GM12873 (cell line): Measurements from ENCODE around the gene ATRNL1.

Experiments used
- TF ChIP-seq, protein P1 (sequence below): IDR thresholded peaks from 2 replicates; pipeline ENCODE4 v1.5.1; 2012; ENCODE audit warnings: low read depth, mild to moderate bottlenecking, moderate library complexity, low read length, control low read depth; ENCODE audit not compliant: insufficient read depth; ENCODE audit errors: missing control alignments

The ATRNL1 gene

DNA sequence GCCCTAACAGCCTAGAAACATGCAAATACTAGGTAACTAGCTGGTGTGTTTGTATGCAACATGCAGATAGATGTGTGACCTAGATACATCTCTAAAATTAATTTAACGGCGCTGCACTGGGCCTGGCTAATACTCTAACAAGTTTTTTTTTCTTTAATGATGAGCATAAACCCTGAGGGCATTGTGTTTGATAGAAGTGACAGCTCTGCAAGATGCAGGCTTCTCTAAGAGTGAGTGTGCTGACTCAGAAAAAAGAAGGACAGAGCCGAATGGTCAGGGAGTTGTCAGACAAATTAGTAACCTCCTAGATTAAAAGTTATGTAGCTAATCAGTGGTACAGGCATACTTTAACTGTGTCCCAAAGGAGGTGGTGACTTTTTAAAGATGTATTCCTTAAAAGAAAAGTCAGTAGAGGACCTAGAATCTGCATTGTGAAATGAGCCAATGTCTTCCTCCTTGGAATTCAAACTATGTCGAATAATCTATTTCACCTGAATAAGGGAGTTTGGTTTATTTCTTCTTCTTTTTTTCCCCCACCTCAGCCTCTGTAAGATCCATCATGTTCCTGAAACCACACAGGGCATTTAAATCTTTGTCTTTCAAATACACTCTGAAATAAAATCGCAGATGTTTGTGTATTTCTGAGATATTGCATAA lies 864.7 kb downstream of the ATRNL1 start:
- TF ChIP-seq, protein P1, sequence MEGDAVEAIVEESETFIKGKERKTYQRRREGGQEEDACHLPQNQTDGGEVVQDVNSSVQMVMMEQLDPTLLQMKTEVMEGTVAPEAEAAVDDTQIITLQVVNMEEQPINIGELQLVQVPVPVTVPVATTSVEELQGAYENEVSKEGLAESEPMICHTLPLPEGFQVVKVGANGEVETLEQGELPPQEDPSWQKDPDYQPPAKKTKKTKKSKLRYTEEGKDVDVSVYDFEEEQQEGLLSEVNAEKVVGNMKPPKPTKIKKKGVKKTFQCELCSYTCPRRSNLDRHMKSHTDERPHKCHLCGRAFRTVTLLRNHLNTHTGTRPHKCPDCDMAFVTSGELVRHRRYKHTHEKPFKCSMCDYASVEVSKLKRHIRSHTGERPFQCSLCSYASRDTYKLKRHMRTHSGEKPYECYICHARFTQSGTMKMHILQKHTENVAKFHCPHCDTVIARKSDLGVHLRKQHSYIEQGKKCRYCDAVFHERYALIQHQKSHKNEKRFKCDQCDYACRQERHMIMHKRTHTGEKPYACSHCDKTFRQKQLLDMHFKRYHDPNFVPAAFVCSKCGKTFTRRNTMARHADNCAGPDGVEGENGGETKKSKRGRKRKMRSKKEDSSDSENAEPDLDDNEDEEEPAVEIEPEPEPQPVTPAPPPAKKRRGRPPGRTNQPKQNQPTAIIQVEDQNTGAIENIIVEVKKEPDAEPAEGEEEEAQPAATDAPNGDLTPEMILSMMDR = no peak

GRCh38 chr10:115963848-115964247 lies 870.7 kb downstream of the ATRNL1 start:
- TF ChIP-seq, protein P1 = peak; percentile 30

DNA sequence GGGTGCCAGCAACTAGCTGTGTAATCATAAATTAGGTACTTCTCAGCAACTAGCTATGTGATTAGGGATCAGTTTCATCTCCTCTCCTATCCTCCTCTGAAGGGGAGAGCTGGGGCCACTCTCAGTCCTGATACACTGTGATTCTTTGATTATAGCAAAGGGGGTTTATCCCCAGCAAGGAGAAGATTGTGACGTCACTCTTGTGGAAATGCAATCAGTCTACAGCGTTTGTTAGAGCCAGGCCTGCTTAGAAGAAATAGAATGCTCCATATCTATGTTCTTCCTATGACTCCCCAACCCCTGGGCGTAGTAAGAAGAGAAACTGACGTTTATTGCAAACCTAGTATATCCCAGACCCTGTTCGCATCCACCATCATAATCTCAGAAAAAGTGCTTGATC lies 871.7 kb downstream of the ATRNL1 start:
- TF ChIP-seq, protein P1 = no peak

DNA sequence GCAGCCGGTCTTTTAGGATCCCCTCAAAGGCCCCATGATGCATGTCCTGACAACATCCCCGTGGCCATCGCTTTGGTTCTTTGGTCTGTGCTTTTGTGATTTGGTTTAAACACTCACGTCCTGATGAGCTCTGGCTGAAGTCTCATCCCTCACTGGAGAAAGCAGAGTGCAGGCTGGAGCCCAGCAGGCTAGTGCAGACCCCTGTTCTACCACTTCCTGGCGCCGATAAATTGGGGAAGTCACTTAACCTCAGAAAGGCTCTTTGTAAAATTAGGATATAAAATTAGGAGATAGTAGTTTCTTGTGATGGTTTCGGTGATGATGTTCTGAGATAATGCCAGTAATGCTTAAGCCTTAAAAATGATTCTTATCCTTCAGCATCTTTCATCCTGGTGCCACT lies 872.2 kb downstream of the ATRNL1 start:
- TF ChIP-seq, protein P1 = no peak

- TF ChIP-seq, protein P1 = no peak
These were observed 875.1 kb downstream of the ATRNL1 start for GRCh38 chr10:115968236-115968635.

DNA sequence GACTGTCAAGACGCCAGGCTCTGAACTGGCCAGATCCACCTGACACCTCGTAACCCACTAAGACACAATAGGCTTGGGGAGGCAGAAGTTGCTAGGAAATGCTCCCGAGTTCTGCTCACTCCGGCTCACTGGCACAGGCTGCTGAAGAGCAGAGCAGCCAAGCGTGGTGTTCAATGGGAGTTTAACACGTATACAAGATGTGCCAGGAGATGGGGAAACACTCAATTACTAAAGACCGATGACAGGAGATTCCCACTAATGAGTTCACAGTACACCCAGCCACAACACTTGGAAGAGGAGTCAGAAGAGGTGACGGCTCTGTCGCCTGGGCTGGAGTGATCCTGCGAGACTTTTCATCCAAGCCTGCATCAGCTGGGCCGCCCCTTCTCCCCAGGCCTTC lies 876.4 kb downstream of the ATRNL1 start:
- TF ChIP-seq, protein P1 = no peak

GRCh38 chr10:115971921-115972320 lies 878.8 kb downstream of the ATRNL1 start:
- TF ChIP-seq, protein P1 = no peak

DNA sequence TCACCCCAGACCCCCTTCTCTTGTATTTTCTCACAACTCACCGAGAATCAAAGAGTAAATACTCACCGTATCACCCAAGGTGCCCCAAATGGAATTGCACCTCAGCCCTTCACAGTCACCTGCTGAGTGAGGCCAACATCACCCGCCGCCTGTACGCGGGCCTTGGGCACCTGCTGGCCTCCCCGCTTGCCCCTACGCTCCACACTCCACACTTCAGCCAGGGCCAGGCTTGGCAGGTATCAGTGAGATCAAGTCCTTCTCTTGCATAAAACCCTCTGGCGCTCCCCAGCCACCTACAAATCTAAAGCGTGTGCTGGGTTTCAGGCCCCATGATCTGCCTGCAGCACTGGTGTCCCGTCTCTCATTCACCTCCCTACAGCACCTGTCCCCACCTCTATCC lies 879.3 kb downstream of the ATRNL1 start:
- TF ChIP-seq, protein P1 = no peak
